ENCODE results near the gene FOSB. TPM values are rescaled to one million over a fixed set of nuclear protein-coding genes. Genes with fewer than 3 reads are reported as not detected.

FOSB gene
- 27.9 and 48.8 TPM in 2 replicates for polyA plus RNA-seq (2011; rRNA removed)
- 90.2 and 102 TPM in 2 replicates for polyA plus RNA-seq (2012; cell fraction: cytosol; rRNA removed)
- 424 and 553 TPM in 2 replicates for polyA plus RNA-seq (2012; cell fraction: nucleus; rRNA removed)
- 0.57 to 0.65 TPM (median 0.58 TPM) in 3 replicates for polyA plus RNA-seq (2017; fragmentation: RNase III; extraction: RNeasy Plus Mini Kit Qiagen cat#74134 plus additional on column Dnase treatment)
- 82.7 and 141 TPM in 2 replicates for polyA minus RNA-seq (2011; rRNA and poly(A)+ RNA removed)

GRCh38 chr19:45467456-45468158 is at the start of gene FOSB:
TSS of gene FOSB (plus strand) at chr19:45467996. CDS start at chr19:45468587, 591 bp downstream.
- H3K9me3 ChIP-seq = no peaks in the 10 kb centered on the region
- peak within 1 kb of the TSS; percentile 54 to 86 for H3K27ac ChIP-seq
- ChIA-PET CTCF (interaction anchor here (1.0 to 33.4 kb wide), 11 partner anchors 11 to 226 kb away, joined by 3 to 1883 read pairs (median 10); partner anchors contain the start of genes ERCC1, PPP1R13L and RTN2), POLR2A (interaction anchor here (0.5 to 3.5 kb wide), 11 partner anchors 10 to 697 kb away, joined by 3 to 40 read pairs (median 8); partner anchors contain the start of genes ERCC1 and PPM1N)
- H3K4me3 ChIP-seq = peak within 1 kb of the TSS; percentile 58
- DNase-seq (ENCODE audit: low read depth in 1 of 2, low spot score in 1 of 2) = peak; percentile 96 to 98
- FAIRE-seq = no peak
- under 1% methylated on average over 45 of the region's 56 CpGs for WGBS (ENCODE audit: missing lambda C conversion rate)
- H3K4me1 ChIP-seq = peaks cover 24% of the 10 kb centered on the region
- peak in 1 of 2 experiments; percentile 19; a peak in 2 of 6 replicates for ATAC-seq
- H3K4me2 ChIP-seq = peak within 1 kb of the TSS; percentile 96
- TF ChIP-seq HOXB5 (CRISPR knock-in tag; IDR thresholded peaks at IDR 0.05) (no peak), POLR2AphosphoS2 (conservative IDR thresholded peaks at IDR 0.05; ENCODE audit: low read length) (no peak; the same call in 1 of the 2 replicates), HDAC2 (IDR thresholded peaks at IDR 0.05) (no peak), TFCP2L1 (CRISPR knock-in tag; IDR thresholded peaks at IDR 0.05) (no peak), NFE2L2 (conservative IDR thresholded peaks at IDR 0.05; ENCODE audit: low read length) (no peak), RCOR1 (IDR thresholded peaks at IDR 0.05; ENCODE audit: low read depth, low read length) (no peak), EP300 (IDR thresholded peaks at IDR 0.05) (no peak), ESRRA (IDR thresholded peaks at IDR 0.05; ENCODE audit: borderline replicate concordance, low read length) (no peak), ZFP36 (IDR thresholded peaks at IDR 0.05; ENCODE audit: borderline replicate concordance, partially characterized antibody) (peak; percentile 76), CTCF (IDR thresholded peaks at IDR 0.05) (no peak), RAD21 (conservative IDR thresholded peaks at IDR 0.05 in 1 of 2, IDR thresholded peaks at IDR 0.05 in 1 of 2) (no peak), HMGXB4 (CRISPR knock-in tag; IDR thresholded peaks at IDR 0.05; ENCODE audit: borderline replicate concordance) (no peak), FOSB (CRISPR knock-in tag; IDR thresholded peaks at IDR 0.05) (no peak; the same call in 1 of the 2 replicates), SREBF2 (IDR thresholded peaks at IDR 0.05) (no peak), KDM5A (IDR thresholded peaks at IDR 0.05) (no peak), SMC3 (IDR thresholded peaks at IDR 0.05) (no peak), REST (IDR thresholded peaks at IDR 0.05) (peak; percentile 46; the same call in 1 of the 2 replicates), PBX3 (IDR thresholded peaks at IDR 0.05) (peak; percentile 89), TP53 (CRISPR knock-in tag; IDR thresholded peaks at IDR 0.05) (no peak), NPAS2 (CRISPR knock-in tag; IDR thresholded peaks at IDR 0.05; ENCODE audit: borderline replicate concordance) (no peak), USF2 (IDR thresholded peaks at IDR 0.05) (no peak), MAFK (IDR thresholded peaks at IDR 0.05; ENCODE audit: partially characterized antibody) (no peak), E2F6 (IDR thresholded peaks at IDR 0.05; ENCODE audit: borderline replicate concordance, low read depth) (no peak), ATOH8 (CRISPR knock-in tag; IDR thresholded peaks at IDR 0.05; ENCODE audit: low read depth) (peak; percentile 17; the same call in 1 of the 2 replicates), CEBPB (IDR thresholded peaks at IDR 0.05) (peak; percentile 19 to 40; a peak in 2 of 4 replicates)
